Muscle of arm (tissue), 12 donors: ENCODE results near the gene DPT. TPM values are rescaled to one million over a fixed set of nuclear protein-coding genes. Genes with fewer than 3 reads are reported as not detected.
A peak's percentile ranks its signal among the peaks of the same experiment; 100 is the strongest.

Experiments used
- DNase-seq: peaks from one replicate; pipeline ENCODE4 v3.0.0-alpha.2; 2013
- polyA plus RNA-seq, 12 donors: library from polyadenylated mRNA; unstranded; fragments of 120-200 nt; gene quantifications; one replicate each; pipeline ENCODE4 v1.2.1, GENCODE V29; 2013; ENCODE audit not compliant: insufficient read length in 12 of 12

The DPT gene
- polyA plus RNA-seq, 12 donors: 20.3 to 188 (median 83.8) TPM; not detected in 1

DNA sequence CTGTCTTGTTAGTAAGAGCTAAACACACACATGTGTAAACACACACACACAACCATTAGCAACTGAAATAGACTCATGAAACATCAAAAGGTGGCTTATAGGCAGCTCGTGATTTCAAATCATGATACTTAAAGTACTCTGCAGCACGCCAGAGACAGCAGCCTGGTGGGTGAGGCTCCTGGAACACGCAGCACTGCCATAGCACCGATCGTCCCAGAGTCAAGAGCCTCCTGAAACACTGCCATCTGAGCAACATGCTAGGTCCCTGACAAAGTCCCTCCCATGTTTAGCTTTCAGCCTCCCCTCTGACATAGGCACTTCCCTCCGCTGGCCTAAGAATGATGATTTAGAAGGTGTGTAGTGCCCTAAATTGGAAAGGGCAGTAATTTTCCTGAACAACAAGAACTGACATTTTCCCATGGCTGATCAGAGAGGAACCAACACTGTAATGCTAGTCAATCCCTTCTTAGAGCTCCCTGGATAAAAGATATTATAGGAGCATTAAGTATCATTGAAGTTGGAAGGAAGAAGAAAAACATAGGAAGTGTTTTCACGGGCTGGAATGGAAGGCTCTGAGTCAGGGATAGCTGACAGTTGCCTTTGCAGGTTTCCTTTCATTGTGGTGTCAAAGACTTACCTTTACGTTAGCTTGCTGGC, 14.1 kb upstream of the DPT start:
- DNase-seq: no peak

DNA sequence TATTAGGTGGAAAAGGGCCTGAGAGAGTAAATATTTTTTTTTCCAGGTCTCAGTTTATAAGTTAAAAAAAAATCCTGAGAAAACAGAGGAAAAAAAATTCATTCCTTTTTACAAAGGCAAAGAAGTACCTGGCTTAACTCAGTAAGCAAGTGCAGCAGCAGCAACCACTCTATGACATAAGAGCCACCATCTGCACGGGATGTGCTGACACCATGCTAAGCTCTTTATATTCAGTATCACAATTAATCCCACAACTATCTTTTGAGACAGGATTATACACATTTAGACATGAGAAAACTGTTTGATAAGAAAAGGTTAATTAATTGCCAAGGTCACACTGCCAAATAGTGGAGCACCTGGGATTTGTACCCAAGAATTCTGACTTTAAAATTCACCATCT, 13.4 kb upstream of the DPT start:
- DNase-seq: no peak

DNA sequence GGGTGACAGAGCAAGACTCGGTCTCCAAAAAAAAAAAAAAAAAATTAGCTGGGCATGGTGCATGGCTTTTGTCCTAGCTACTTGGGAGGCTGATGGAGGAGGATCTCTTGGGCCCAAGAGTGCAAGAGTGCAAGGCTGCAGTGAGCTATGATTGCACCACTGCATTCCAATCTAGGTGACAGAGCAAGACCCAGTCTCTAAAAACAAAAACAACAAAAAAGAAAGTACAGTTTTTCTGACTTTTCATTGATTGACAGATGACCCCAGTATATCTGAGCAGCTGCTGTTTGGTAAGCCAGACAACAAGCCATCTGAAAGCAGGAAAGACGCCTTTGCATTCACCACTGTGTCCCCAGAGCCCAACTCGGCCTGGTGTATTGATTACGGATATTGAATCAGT, 10.9 kb upstream of the DPT start:
- DNase-seq: no peak

DNA sequence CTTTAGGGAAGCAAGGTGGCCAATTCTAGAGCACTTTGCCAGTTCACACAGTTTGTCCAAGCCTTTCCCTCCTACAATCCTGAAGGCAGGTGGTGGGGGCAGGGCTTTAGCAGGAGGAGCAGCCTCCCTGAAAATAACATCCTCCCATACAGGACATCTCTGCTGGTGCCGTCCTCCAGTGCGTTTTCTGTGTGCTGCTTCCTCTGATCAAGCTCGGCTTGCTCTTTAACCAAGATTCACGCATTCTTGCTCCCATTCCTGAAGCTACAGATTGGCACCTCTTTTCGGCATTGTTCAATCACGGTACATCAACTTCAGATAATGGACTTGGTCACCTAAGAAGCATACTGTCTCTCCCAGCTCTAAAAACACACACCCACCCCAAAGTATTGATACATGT, 7.5 kb upstream of the DPT start:
- DNase-seq: no peak

DNA sequence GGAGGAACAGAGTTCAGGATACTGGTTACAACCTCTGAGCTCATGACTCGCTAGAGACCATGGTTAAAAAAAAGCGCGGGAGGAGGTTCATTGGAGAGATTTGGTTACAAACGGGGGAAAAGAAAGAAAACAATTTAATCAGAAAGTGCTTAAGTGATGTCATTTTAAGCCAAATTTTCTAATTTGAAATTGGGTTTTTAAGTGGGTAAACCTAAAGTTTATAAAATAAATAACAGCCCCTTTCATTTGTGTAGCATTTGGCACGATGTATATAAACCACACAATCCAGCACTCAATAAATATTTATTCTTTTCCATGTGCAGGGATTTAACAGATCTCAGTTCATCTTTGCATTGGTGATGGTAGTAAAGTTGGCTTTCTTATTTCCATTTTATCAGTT, 7.0 kb upstream of the DPT start:
- DNase-seq: no peak

DNA sequence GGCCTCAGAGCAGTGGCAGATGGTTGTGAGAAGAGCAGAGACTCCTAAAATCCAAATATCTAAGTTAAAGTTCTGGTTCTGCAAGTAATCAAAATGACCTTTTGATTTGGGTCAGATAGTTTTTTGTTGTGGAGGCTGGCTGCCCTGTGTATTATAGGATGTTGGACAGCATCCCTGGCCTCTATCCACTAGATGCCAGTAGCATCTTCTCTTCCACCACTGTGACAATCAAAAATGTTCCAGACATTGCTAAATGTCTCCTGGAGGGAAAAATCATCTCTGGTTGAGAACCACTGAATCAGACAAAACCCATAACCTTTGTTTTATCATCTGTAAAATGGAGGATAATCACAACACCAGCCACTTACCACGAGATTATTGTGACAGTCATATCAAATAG, 5.9 kb upstream of the DPT start:
- no peak for DNase-seq

DNA sequence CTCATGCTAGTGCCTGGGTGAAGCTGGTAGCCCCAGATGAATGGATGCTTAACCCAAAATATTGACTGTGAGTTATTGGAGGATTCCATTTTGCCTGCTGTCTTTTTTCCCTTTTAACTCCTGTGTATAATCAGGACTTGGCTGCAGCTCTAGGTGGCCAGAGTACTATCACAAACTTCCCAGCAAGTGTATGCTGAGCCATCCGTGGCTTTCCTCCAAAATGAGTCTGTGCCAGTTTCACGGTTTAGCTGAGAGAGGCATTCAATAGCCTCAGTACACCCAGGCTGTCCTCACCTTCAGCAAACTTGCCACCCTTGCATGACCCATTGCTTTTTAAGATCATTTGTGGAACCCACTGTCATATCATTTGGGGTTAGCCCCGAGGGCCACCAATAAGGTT, 5.3 kb upstream of the DPT start:
- no peak for DNase-seq

DNA sequence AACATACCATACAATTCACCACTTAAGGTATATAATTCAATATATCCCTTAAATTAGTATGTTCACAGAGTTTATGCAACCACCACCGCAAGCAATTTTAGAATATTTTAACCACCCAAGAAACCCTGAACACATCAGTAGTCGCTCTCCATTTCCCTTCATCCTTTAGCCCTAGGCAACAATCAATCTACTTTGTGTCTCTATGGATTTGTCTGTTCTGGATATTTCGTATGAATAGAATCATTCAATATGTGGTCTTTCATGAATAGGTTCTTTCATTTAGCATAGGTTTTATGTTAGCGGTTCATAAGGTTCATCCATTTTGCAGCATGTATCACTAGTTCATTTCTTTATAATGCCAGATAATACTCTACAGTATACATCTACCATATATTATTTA, 4.2 kb upstream of the DPT start:
- no peak for DNase-seq

DNA sequence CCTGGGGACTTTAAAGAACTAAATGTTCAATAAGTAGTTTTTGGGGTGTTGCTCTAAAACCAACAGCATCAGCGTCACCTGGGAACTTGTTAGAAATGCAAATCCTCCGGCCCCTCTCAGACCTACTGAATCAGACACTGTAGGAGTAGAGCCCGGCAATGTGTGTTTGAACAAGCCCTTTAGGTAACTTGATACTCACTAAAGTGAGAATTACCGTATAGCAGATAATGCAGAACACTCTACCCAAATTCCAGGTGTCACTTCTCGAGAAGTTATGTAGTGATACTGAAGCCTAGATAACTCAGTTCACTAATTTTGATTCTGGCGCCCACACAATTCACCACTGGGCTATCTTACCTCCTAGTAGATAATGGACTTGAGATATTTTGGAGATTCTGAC, 3.7 kb upstream of the DPT start:
- no peak for DNase-seq

DNA sequence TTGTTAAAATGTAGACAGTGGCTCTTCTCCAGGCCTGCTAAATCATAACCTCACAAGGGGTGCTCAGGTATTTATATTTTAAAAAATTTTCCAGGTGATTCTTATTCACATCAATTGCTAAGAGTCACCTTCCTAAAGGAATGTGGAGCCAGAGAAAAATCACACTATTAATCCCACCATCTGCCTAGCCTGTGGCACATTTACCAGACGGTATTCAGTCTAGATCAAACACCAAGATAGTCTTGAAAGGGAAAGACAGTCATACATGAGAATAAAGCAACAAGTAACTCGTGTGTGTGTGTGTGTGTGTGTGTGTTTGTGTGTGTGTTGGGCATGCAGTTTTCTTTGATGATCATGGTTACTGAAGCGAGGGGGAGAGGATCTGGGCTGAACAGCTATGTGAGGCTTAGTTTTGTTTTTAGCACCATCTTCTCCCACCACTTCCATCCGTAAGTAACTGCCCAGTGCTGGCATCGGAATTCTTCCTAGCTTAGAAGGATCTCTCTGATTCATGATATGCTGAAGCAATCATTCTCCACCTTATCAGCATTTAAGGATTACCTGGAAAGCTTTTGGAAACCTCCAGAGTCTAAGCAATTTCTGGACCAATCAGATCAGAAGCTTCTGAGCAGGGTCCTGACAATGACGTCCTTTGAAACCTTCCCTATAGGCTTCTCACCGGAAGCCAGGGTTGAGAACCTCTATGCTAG, 2.4 kb upstream of the DPT start:
- no peak for DNase-seq

DNA sequence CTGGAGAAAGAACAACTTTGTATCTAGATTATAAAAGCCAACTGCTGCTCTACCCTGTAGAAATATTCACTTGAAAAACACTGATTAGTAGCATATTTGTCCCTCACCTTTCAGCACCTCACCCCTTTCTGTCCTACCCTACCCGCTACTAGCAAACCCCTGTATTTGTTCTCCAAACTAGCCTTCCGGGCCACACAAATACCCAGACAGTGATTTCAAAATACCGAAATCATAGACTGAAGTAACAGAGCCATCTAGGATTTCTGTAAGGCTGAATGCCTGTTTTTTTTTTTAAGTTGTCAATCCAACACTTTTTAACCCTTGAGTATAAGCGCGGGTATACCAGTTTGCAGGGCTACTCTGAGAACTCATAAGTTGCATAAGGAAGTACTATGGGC, 398 bp upstream of the DPT start:
- no peak for DNase-seq

DNA sequence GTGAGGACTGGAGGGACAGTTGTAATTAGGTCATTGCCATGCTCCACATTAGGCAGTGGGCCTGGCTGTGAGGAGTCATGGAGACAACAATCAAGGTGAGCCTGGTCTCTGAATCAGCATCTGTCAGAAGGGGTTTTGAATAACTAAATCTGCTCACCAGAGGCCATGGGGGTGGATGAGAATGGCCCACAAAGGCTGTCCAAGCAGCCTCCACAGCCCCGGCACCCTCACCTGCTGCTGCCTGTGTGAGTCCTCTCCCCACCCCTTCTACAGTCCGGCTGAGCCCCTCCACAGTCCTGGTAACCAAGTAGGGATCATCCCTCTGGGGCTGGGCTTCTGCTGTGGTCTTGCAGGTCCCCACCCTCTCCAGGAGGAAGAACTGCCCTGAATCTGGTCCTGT, 2.3 kb downstream of the DPT start:
- DNase-seq: no peak

DNA sequence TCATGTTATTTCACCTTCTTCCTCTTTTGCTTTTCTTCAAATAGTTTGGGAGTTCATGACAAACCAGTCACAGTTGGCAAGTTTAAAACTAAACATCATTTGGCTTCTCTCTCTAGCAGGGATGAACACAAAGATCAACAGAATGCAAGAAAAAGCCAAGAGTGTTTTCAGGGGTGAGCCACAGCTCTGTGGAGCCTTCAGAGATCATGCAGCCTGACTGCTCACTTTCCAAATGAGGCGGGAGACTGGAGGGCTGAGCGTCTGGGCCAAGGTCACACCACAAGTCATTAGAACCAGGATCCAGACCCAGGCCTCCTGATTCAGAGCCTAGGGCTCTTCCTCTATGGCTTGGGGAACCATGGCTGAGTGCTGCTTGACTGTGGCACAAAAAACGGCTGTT, 2.7 kb downstream of the DPT start:
- peak; percentile 25 for DNase-seq

DNA sequence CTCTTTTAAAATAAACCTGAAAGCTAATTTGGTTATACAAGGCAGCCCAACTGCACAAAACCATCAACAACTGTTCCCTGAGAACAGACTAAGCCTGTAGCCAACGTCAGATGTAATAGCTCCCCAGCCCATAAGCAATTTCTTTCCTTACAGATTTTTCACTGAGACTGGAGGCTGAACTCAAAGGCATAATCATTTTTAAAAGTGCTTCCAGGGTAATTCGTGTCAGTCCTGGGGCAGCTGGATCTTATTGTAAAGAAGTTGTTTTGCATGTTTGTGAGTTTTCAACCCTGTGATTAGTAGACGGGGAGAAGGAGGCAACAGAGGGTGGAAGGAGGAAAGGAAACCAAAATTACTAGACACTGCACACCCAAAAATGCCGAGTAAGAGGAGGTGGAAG, 3.2 kb downstream of the DPT start:
- peak; percentile 30 for DNase-seq

DNA sequence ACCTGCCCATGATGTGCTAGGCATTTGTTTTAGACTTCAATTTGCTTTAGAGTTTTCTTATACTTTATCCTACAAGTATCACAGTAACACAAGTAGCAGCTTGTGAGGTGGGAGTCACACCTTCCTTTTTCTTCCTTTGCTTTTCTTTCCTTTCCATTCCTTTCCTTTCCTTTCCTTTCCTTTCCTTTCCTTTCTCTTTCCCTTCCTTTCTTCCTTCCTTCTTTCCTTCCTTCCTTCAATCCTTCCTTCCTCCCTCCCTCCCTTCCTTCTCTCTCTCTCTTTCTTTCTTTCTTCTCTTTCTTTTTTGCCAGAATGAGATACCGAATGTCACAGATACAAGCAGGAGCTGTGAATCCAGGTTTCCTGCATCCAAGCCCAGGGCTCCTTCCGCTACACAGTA, 3.9 kb downstream of the DPT start:
- DNase-seq: no peak

DNA sequence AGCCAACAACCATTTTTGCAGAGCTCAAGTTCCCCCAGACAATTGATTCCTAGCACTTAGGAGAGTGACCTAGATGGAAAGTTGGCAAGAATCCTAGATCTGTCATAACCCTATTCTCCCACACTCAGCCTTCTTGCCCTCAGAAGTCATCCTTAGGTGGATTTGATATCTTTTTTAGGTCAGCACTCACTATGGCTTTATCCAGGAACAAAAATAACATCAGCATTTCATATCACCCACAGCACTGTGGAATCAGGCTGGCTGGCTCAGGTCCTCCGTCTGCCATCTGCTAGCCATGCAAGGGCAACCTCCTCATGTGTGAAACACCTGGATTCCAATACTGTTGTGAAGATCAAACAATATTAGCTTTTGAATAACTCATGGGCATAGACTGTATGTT, 6.0 kb downstream of the DPT start:
- no peak for DNase-seq

DNA sequence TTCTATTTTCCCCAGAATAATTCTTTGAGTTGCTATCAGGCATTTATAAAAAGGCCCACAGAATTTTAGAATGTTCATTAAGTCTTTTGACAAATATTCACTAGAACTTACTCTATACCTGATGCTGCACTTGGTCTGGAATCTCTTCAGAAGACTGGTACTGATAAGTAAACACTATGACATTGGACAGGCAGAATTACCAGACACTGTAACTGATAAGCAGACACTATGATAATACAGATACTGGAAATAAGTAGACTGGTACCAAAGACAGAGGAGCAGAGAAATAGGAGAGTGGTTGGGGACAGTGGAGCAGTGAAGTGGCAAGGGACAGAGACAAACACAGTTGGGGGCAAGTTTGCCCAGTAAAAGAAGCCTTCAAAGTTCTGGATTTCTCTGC, 8.2 kb downstream of the DPT start:
- DNase-seq: no peak

DNA sequence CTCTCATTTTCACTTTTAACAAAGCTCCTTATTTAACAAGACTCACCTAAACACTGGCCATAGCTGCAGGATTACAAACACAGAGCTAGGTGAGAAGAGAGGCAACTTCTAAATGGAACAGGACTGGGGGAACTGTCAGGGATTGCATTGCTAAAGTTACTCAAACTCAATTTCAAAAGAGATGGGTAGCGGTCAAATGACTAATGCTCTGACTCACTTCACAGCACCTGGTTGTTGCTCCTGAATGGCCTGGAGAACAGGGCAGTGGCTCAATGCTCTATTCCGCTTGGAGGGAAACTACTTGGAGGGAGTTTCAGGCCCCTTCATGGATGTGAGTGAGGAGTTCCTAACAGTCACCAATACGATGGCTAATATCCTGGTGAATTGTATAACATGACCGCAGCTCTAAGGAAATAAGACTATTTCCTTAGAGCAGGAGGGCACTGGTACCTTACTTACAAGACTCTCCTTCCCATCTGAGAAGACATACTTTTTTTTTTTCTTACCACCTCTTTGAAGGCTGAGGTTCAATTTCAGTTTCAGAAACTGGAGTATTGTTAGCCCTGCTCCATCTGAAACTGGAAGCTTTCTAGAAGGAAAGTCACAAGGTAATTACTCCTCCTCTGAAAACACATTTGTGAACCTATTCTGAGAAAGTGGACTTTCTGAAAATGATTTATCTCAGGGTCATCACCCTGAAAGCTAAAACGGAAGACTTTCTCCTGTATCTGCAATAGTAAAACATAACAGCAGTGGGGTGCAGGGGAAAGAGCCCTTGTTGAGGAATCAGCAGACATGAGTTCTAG, 9.5 kb downstream of the DPT start:
- DNase-seq: no peak

DNA sequence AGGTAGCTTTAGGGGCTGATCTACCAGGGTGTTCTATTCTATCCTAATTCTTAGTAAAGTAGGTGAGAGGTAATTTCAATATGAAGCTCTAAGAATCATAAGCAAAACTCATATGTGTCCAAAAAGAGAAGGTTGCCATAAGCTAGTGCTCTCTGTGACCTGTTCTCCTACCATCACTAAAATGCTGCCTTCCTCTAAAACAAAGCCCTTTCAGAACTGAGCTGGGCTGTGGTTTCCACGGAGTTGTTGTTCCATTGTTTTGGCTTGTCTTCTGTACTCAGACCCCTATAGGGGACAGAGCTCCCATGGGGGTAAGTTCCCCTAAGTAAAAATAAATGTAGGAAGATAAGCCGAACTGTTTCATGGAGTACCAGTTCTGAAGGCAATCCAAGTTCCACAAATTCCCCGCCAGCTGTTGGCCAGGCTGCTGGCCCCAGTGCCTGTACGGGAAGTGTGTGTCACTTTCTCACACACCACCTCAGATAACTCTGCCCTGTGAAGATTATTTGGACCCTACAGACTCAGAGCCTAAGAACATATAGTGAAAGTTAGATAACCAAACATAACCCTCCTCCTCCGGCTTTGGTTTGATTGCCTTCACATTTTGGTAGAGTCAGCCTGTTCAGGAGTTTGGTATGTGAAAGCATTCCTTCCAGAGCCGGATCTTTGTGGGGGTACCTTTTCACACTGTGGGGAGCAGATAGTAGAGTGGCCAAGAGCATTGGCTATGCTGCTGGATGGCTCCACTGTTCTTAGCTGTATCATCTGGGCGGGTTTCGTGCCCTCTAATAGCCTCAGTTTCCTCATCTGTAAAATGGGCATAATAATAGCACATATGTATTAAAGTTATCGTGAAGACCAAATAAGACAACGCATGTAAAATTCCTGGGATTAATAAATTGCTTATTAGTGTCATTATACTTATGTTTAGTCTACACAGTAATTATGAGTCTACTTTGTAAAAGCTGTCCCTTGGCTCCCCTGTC, 10.8 kb downstream of the DPT start:
- no peak for DNase-seq

DNA sequence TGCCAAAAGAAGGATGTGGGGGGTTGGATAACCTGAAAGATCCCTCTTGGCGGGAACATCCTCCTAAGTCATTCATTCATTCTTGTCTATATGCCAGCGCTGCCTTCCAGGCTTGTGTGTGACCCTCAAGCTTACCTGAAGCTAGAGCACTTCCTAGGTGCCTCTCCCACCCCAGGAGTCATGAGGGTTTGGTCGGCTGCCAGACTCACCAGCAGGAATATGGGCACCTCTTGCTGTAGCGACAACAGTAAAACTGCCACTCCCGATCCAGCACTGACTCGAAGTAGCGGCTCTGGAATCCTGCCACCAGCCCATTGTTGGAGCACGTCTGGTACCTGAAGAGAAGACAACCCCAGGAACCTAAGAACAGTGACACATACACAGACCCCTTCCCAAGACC, 15.0 kb downstream of the DPT start:
- no peak for DNase-seq

DNA sequence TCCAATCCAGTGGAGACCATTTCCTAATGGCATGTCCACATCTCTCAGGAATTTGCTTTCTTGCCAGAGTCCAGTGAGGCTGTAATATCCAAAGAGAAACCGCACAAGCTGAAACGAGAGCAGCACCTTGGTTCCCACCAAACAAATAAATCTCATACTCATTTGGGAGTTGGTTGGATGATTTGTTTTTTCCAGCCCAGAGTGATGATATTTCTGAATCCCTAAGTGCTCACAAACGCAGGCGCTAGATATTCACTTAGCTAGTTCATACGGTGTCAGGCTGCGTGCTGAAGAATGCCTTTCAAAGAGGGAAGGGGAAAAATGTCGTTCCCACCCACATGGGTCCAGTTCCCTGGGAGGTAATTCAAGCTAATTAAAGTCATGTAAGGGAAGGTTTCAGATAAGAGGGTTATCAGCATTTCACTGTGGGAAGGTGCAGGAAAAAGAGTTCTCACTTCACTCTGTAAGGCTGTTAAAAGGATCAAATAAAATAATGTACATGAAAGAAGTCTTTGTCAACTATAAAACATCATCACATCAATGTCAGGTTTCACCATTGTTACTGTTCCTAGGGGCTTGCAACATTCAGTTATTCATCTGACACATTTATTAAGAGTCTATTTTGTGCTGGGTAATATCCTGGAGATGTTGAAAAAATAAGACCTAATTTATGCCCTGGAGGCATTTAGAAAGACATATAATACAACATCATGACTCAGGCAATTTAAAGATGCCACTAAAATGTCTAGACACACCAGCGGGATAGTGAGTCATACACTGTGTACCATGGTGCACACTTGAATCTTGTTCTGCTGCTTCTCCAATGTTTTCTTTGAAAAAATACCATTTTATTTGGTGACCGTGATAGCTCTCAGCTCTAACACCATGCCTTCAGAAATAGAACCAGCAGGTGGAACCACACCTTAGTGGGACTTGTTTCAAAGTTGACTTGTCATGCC, 19.3 kb downstream of the DPT start:
- DNase-seq: peak; percentile 69
